ENCODE data around the gene CDH19. TPM values are rescaled to one million over a fixed set of nuclear protein-coding genes. Genes with fewer than 3 reads are reported as not detected.

Gene CDH19
- total RNA-seq, 5 donors from 2014 or later (not counting 1 experiment from before 2014, with no cell fraction given): not detected

DNA sequence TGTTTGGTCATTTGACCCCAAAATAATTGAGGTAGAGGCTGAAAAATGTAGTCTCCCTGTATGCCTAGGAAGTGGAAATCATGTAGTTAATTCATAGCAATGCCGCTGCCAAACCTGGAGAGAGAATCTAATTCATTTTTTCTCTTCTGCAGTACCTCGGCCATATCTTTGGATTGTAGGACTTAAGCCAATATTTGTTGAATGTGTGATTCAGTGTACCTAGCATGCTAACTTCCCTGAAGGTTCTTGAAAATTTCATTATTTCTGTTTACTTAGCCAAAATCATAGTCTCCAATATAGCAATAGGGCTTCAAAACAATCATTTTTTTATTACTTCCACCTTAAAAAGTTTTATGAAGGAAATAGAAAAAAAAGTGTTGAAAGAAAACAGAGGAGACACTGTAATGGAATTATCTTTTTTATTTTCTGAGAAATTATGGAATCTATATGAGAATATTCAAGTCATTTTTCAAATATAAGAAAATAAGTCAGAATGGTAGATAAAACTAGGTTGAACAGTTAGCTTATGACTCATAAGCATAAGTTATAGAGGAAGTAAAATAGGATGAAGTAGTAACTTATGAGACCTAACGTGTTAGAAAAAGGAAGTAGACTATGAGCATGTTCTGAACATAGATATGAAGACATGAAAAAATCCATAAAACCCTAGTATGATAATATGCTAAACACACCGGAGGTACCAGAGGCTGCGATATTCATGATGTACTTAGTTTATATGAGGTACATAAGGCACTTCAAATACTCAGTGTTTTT lies 35.2 kb upstream of the CDH19 start:
- no peaks in the 10 kb centered on the region for H3K4me1 Mint-ChIP-seq
- no peaks in the 10 kb centered on the region for H3K27me3 ChIP-seq (replicated peaks in 1 of 2; ENCODE audit: control insufficient read depth in 2 of 2, extremely low read depth in 1 of 2, insufficient read depth in 2 of 2, low read length in 1 of 2)
- peaks cover 0 to 13% (median 8%) of the 10 kb centered on the region in 3 donors for H3K9me3 Mint-ChIP-seq
- no peak overlapping the region for H3K4me3 ChIP-seq (ENCODE audit: control insufficient read depth in 1 of 2, extremely low read depth in 1 of 2, low read length in 1 of 2)
- WGBS (ENCODE audit: insufficient coverage): no CpG with 5 or more reads among the region's 5 CpGs
- no peaks in the 10 kb centered on the region for H3K36me3 ChIP-seq (ENCODE audit: control insufficient read depth in 2 of 2, extremely low read depth in 1 of 2, insufficient read depth in 1 of 2, low read length in 1 of 2)
- no peak for ATAC-seq (replicated peaks in 1 of 4)
- no peak overlapping the region for H3K27ac ChIP-seq (ENCODE audit: low read length)
- H3K27ac Mint-ChIP-seq: no peak overlapping the region
- no peak for DNase-seq
- no peaks in the 10 kb centered on the region for H3K4me1 ChIP-seq (ENCODE audit: control insufficient read depth in 1 of 2, extremely low read depth in 1 of 2, insufficient read depth in 2 of 2, low read length in 2 of 2)
- POLR2A ChIA-PET: interaction anchor here in 1 of 2 donors (0.7 kb wide), 1 partner anchor 136 kb away, joined by 3 read pairs; no protein-coding TSS in a partner anchor
- H3K4me3 Mint-ChIP-seq: no peak overlapping the region
- no peaks in the 10 kb centered on the region for H3K9me3 ChIP-seq
- H3K27me3 Mint-ChIP-seq: no peaks in the 10 kb centered on the region
- no peaks in the 10 kb centered on the region for H3K36me3 Mint-ChIP-seq
- CTCF ChIA-PET: no interaction called here

DNA sequence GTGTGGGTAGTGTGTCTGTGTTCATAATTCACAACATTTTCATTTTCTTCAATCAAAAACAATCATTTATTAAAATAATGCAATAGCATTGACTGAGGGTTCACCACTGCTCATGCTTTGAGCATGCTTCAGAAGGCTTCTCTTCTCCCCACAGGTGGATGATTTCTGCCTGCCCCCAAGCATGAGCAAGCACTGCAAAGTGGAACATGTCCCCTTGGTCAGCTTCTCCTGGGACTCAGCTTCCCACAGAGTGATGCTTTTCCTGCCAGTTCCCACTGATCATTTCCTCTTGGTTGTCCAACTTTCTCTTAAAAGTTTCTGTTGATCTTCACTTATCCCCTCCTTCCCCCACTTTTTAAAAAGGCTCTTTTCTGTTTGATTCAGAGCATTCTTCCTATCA lies 31.5 kb upstream of the CDH19 start:
- no peaks in the 10 kb centered on the region for H3K27me3 Mint-ChIP-seq
- no peaks in the 10 kb centered on the region for H3K4me1 Mint-ChIP-seq
- Histone ChIP-seq H3K27me3 (replicated peaks in 1 of 2; ENCODE audit: control insufficient read depth in 2 of 2, extremely low read depth in 1 of 2, insufficient read depth in 2 of 2, low read length in 1 of 2) (no peaks in the 10 kb centered on the region), H3K36me3 (ENCODE audit: control insufficient read depth in 2 of 2, extremely low read depth in 1 of 2, insufficient read depth in 1 of 2, low read length in 1 of 2) (no peaks in the 10 kb centered on the region), H3K27ac (ENCODE audit: low read length) (no peak overlapping the region), H3K4me1 (ENCODE audit: control insufficient read depth in 1 of 2, extremely low read depth in 1 of 2, insufficient read depth in 2 of 2, low read length in 2 of 2) (no peaks in the 10 kb centered on the region), H3K4me3 (ENCODE audit: control insufficient read depth in 1 of 2, extremely low read depth in 1 of 2, low read length in 1 of 2) (no peak overlapping the region), H3K9me3 (no peaks in the 10 kb centered on the region)
- ChIA-PET CTCF (no interaction called here), POLR2A (no interaction called here)
- H3K27ac Mint-ChIP-seq: no peak overlapping the region
- DNase-seq (no peak), ATAC-seq (replicated peaks in 1 of 4) (no peak)
- H3K9me3 Mint-ChIP-seq: peaks cover 4 to 8% (median 8%) of the 10 kb centered on the region in 3 donors
- H3K36me3 Mint-ChIP-seq: no peaks in the 10 kb centered on the region
- H3K4me3 Mint-ChIP-seq: no peak overlapping the region

DNA sequence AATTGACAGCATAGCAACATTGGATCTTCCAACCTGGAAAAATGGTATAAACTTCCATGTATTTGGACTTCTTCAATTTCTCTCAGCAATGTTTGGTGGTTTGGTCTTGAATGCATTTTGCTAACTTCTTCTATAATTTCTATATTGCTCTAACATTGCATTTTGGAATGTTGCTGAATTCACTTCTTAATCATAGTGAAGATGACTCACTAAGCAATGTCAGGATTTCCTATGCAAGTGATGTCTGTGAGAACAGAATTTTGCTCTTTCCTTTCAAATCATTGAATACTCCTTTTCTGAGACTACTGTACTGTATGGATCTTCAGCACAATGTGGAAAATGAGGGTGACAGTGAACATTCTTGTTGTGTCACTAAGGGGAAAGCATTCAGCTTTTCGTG lies 28.9 kb upstream of the CDH19 start:
- Histone ChIP-seq H3K9me3 (no peaks in the 10 kb centered on the region), H3K4me1 (ENCODE audit: control insufficient read depth in 1 of 2, extremely low read depth in 1 of 2, insufficient read depth in 2 of 2, low read length in 2 of 2) (no peaks in the 10 kb centered on the region), H3K27ac (ENCODE audit: low read length) (no peak overlapping the region), H3K27me3 (replicated peaks in 1 of 2; ENCODE audit: control insufficient read depth in 2 of 2, extremely low read depth in 1 of 2, insufficient read depth in 2 of 2, low read length in 1 of 2) (no peaks in the 10 kb centered on the region), H3K36me3 (ENCODE audit: control insufficient read depth in 2 of 2, extremely low read depth in 1 of 2, insufficient read depth in 1 of 2, low read length in 1 of 2) (no peaks in the 10 kb centered on the region), H3K4me3 (ENCODE audit: control insufficient read depth in 1 of 2, extremely low read depth in 1 of 2, low read length in 1 of 2) (no peak overlapping the region)
- H3K27ac Mint-ChIP-seq: no peak overlapping the region
- ATAC-seq (replicated peaks in 1 of 4): no peak
- POLR2A ChIA-PET: no interaction called here
- CTCF ChIA-PET: no interaction called here
- H3K27me3 Mint-ChIP-seq: no peaks in the 10 kb centered on the region
- peaks cover 8 to 11% (median 10%) of the 10 kb centered on the region in 3 donors for H3K9me3 Mint-ChIP-seq
- H3K36me3 Mint-ChIP-seq: no peaks in the 10 kb centered on the region
- H3K4me1 Mint-ChIP-seq: no peaks in the 10 kb centered on the region
- no peak for DNase-seq
- WGBS (ENCODE audit: insufficient coverage): no CpG with 5 or more reads among the region's 1 CpG
- no peak overlapping the region for H3K4me3 Mint-ChIP-seq

DNA sequence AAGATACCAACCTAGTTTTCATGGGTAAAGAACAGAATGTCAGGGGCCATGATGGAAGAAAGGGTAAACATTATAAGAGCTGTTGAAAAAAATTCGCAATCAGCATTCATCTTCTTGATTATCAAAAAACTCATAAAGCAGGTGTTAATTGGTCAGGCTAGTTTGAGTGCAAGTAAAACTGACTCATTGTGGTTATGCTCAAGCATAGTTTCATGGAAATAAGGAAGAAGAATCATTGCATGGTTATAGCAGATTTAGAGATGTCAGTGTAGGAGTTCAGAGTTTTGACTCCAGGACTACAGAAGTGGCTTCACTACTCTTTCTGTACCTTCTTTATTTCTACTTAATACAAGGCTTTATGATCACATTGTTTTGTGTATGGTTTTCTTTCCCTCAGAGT lies 26.9 kb upstream of the CDH19 start:
- Histone ChIP-seq H3K4me1 (ENCODE audit: control insufficient read depth in 1 of 2, extremely low read depth in 1 of 2, insufficient read depth in 2 of 2, low read length in 2 of 2) (no peaks in the 10 kb centered on the region), H3K4me3 (ENCODE audit: control insufficient read depth in 1 of 2, extremely low read depth in 1 of 2, low read length in 1 of 2) (no peak overlapping the region), H3K27me3 (replicated peaks in 1 of 2; ENCODE audit: control insufficient read depth in 2 of 2, extremely low read depth in 1 of 2, insufficient read depth in 2 of 2, low read length in 1 of 2) (no peaks in the 10 kb centered on the region), H3K27ac (ENCODE audit: low read length) (no peak overlapping the region), H3K36me3 (ENCODE audit: control insufficient read depth in 2 of 2, extremely low read depth in 1 of 2, insufficient read depth in 1 of 2, low read length in 1 of 2) (no peaks in the 10 kb centered on the region), H3K9me3 (no peaks in the 10 kb centered on the region)
- Mint-ChIP-seq H3K4me1 (no peaks in the 10 kb centered on the region), H3K36me3 (no peaks in the 10 kb centered on the region), H3K4me3 (no peak overlapping the region), H3K27ac (no peak overlapping the region), H3K9me3 (peaks cover 8 to 14% (median 10%) of the 10 kb centered on the region in 3 donors), H3K27me3 (no peaks in the 10 kb centered on the region)
- no CpG with 5 or more reads among the region's 1 CpG for WGBS (ENCODE audit: insufficient coverage)
- CTCF ChIA-PET: no interaction called here
- no peak for ATAC-seq (replicated peaks in 1 of 4)
- POLR2A ChIA-PET: no interaction called here
- DNase-seq: no peak

DNA sequence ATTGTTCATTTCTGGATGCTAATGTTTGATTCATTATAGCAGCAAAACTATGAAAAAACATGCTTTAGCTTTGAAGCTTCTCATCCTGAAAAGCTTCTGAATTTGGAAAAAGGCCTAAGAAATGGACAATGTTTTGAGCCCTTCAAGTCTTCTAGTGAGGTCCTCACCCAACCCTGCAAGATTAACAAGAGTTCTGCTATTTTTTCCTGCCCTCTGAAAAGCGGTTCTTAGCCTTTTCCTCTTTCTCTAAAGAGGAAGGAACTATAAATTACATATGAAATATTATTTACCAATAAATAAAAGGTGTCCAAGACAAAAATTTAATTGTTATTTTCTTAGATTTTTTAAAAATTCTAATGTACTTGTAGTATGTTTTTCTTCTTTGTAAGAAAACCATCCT lies 19.9 kb upstream of the CDH19 start:
- H3K4me3 Mint-ChIP-seq: no peak overlapping the region
- no peaks in the 10 kb centered on the region for H3K4me1 ChIP-seq (ENCODE audit: control insufficient read depth in 1 of 2, extremely low read depth in 1 of 2, insufficient read depth in 2 of 2, low read length in 2 of 2)
- H3K27ac Mint-ChIP-seq: no peak overlapping the region
- peaks cover 11 to 16% (median 16%) of the 10 kb centered on the region in 3 donors for H3K9me3 Mint-ChIP-seq
- POLR2A ChIA-PET: no interaction called here
- no peak for DNase-seq
- H3K27me3 Mint-ChIP-seq: no peaks in the 10 kb centered on the region
- no CpG with 5 or more reads among the region's 1 CpG for WGBS (ENCODE audit: insufficient coverage)
- CTCF ChIA-PET: no interaction called here
- no peaks in the 10 kb centered on the region for H3K36me3 Mint-ChIP-seq
- no peaks in the 10 kb centered on the region for H3K27me3 ChIP-seq (replicated peaks in 1 of 2; ENCODE audit: control insufficient read depth in 2 of 2, extremely low read depth in 1 of 2, insufficient read depth in 2 of 2, low read length in 1 of 2)
- no peak for ATAC-seq (replicated peaks in 1 of 4)
- no peak overlapping the region for H3K4me3 ChIP-seq (ENCODE audit: control insufficient read depth in 1 of 2, extremely low read depth in 1 of 2, low read length in 1 of 2)
- no peak overlapping the region for H3K27ac ChIP-seq (ENCODE audit: low read length)
- H3K4me1 Mint-ChIP-seq: no peaks in the 10 kb centered on the region
- H3K9me3 ChIP-seq: no peaks in the 10 kb centered on the region
- H3K36me3 ChIP-seq (ENCODE audit: control insufficient read depth in 2 of 2, extremely low read depth in 1 of 2, insufficient read depth in 1 of 2, low read length in 1 of 2): no peaks in the 10 kb centered on the region

DNA sequence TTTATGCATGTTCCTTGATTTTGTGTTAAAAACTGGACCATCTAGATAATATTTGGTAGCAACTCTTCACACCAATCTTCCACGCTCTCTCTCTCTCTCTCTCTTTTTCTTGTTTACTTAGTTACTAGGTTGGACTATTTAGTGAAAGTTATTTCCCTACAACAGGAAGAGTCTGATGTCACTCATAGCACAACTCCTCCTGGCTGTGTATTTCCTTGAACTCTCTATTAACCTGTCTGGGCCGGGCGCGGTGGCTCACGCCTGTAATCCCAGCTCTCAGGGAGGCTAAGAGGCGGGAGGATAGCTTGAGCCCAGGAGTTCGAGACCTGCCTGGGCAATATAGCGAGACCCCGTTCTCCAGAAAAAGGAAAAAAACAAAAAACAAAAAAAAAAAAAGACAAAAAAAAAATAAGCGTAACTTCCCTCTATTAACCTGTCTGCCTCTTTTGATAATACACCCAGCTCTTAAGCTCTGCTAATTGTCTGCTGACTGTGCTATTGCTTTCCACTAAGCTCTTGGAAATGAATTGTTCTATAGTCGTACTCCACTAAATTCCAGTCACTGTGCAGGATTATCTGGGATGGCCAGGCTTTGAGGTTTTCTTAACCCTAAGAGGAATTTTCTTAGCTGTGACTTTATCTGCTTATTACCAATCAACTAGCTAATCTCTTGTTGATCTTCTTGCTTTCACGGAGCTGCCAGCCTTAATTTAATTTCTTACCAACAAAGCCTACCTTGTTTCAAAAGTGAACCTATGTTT lies 18.1 kb upstream of the CDH19 start:
- POLR2A ChIA-PET: interaction anchor here in 1 of 2 donors (0.6 kb wide), 1 partner anchor 603 kb away, joined by 5 read pairs; no protein-coding TSS in a partner anchor
- H3K4me1 Mint-ChIP-seq: no peaks in the 10 kb centered on the region

More for the DNA sequence above, 18.1 kb upstream of the CDH19 start:
- no peaks in the 10 kb centered on the region for H3K27me3 ChIP-seq (replicated peaks in 1 of 2; ENCODE audit: control insufficient read depth in 2 of 2, extremely low read depth in 1 of 2, insufficient read depth in 2 of 2, low read length in 1 of 2)
- no peaks in the 10 kb centered on the region for H3K36me3 Mint-ChIP-seq
- DNase-seq (no peak), ATAC-seq (replicated peaks in 1 of 4) (no peak)
- H3K4me3 ChIP-seq (ENCODE audit: control insufficient read depth in 1 of 2, extremely low read depth in 1 of 2, low read length in 1 of 2): no peak overlapping the region
- CTCF ChIA-PET: no interaction called here
- no peak overlapping the region for H3K27ac ChIP-seq (ENCODE audit: low read length)
- no peak overlapping the region for H3K4me3 Mint-ChIP-seq
- no peaks in the 10 kb centered on the region for H3K36me3 ChIP-seq (ENCODE audit: control insufficient read depth in 2 of 2, extremely low read depth in 1 of 2, insufficient read depth in 1 of 2, low read length in 1 of 2)
- H3K9me3 Mint-ChIP-seq: peaks cover 11 to 16% (median 13%) of the 10 kb centered on the region in 3 donors
- 100% methylated on average over 1 of the region's 12 CpGs for WGBS (ENCODE audit: insufficient coverage)
- H3K27me3 Mint-ChIP-seq: no peaks in the 10 kb centered on the region
- no peaks in the 10 kb centered on the region for H3K9me3 ChIP-seq
- H3K27ac Mint-ChIP-seq: no peak overlapping the region
- H3K4me1 ChIP-seq (ENCODE audit: control insufficient read depth in 1 of 2, extremely low read depth in 1 of 2, insufficient read depth in 2 of 2, low read length in 2 of 2): no peaks in the 10 kb centered on the region

Data from T-cell (primary cell).